WTC11 (cell line): ENCODE data around the gene MRPL14. TPM values are rescaled to one million over a fixed set of nuclear protein-coding genes. Genes with fewer than 3 reads are reported as not detected.

Source experiments
- ATAC-seq: fragments of 200-7000 bp; cut with Tn5 transposase; 2 replicates; pipeline ENCODE4 v1.10.0; 2021; ENCODE audit warnings: mild to moderate bottlenecking, moderate library complexity
- CTCF ChIA-PET: fragments of 300-600 bp; sonication (Branson Sonifier 250); formaldehyde crosslinking; loops from one replicate; lab custom pipeline; 2021; ENCODE audit warnings: antibody characterized with exemption; lab: Charles Lee
- POLR2A ChIA-PET: fragments of 350-600 bp; sonication (Branson Sonifier 250); formaldehyde crosslinking; loops from one replicate; lab custom pipeline; 2021; ENCODE audit warnings: antibody characterized with exemption; lab: Charles Lee
- DNase-seq: peaks from one replicate; pipeline ENCODE4 v3.0.0; 2021; ENCODE audit warnings: low spot score
- H3K27ac Mint-ChIP-seq: 2 replicates; pipeline ENCODE4 v1.8.0; 2021; ENCODE audit warnings: mixed read lengths
- H3K27me3 Mint-ChIP-seq: 2 replicates; pipeline ENCODE4 v1.8.0; 2021; ENCODE audit warnings: low read depth, mild to moderate bottlenecking, moderate library complexity, mixed read lengths
- H3K36me3 Mint-ChIP-seq: 2 replicates; pipeline ENCODE4 v1.8.0; 2021; ENCODE audit warnings: mixed read lengths
- H3K4me1 Mint-ChIP-seq: 2 replicates; pipeline ENCODE4 v1.8.0; 2022; ENCODE audit warnings: mixed read lengths
- H3K4me3 Mint-ChIP-seq: 2 replicates; pipeline ENCODE4 v1.8.0; 2021; ENCODE audit warnings: mild to moderate bottlenecking, moderate library complexity, mixed read lengths
- H3K9me3 Mint-ChIP-seq: 2 replicates; pipeline ENCODE4 v1.8.0; 2021; ENCODE audit warnings: mixed read lengths
- EMX1 ChIP-seq: fragments of 250-450 bp; sonication (Bioruptor Pico); IDR thresholded peaks from 2 replicates; pipeline ENCODE4 v1.8.0; 2021; ENCODE audit warnings: mild to moderate bottlenecking
- JUN ChIP-seq: sonication (generic); formaldehyde crosslinking; IDR thresholded peaks from 2 replicates; pipeline ENCODE4 v1.8.0; 2023; ENCODE audit warnings: mild to moderate bottlenecking, missing genetic modification reagents
- KAT7 ChIP-seq: sonication (generic); formaldehyde crosslinking; IDR thresholded peaks from 2 replicates; pipeline ENCODE4 v1.8.1; 2023; ENCODE audit warnings: missing genetic modification reagents, mild to moderate bottlenecking, borderline replicate concordance
- MXD4 ChIP-seq: fragments of 250-450 bp; sonication (Bioruptor Pico); IDR thresholded peaks from 2 replicates; pipeline ENCODE4 v1.8.0; 2021; ENCODE audit warnings: mild to moderate bottlenecking, moderate library complexity, borderline replicate concordance
- NFE2L1 ChIP-seq: sonication (generic); formaldehyde crosslinking; IDR thresholded peaks from 2 replicates; pipeline ENCODE4 v1.8.1; 2023; ENCODE audit warnings: missing genetic modification reagents
- OVOL2 ChIP-seq: fragments of 250-450 bp; sonication (Bioruptor Pico); IDR thresholded peaks from 2 replicates; pipeline ENCODE4 v1.9.0; 2021; ENCODE audit warnings: mild to moderate bottlenecking, borderline replicate concordance
- PRRX2 ChIP-seq: fragments of 250-450 bp; sonication (Bioruptor Pico); IDR thresholded peaks from 2 replicates; pipeline ENCODE4 v1.8.0; 2021; ENCODE audit warnings: mild to moderate bottlenecking
- ZNF219 ChIP-seq: sonication (generic); formaldehyde crosslinking; IDR thresholded peaks from 2 replicates; pipeline ENCODE4 v1.8.0; 2023; ENCODE audit warnings: missing genetic modification reagents, mild to moderate bottlenecking, borderline replicate concordance
- ZNF396 ChIP-seq: fragments of 250-450 bp; sonication (Bioruptor Pico); IDR thresholded peaks from 2 replicates; pipeline ENCODE4 v1.8.0; 2021; ENCODE audit warnings: mild to moderate bottlenecking, moderate library complexity, borderline replicate concordance
- ZNF416 ChIP-seq: fragments of 250-450 bp; sonication (Bioruptor Pico); IDR thresholded peaks from 2 replicates; pipeline ENCODE4 v1.9.0; 2021; ENCODE audit warnings: mild to moderate bottlenecking, inconsistent platforms
- ZNF671 ChIP-seq: fragments of 250-450 bp; sonication (Bioruptor Pico); IDR thresholded peaks from 2 replicates; pipeline ENCODE4 v1.8.0; 2021; ENCODE audit warnings: mild to moderate bottlenecking
- total RNA-seq: library from RNA; stranded (reverse); gene quantifications from 3 replicates; pipeline ENCODE4 v1.2.3, GENCODE V29; 2021
- TF ChIP-seq, protein P1 (sequence below): sonication (generic); formaldehyde crosslinking; IDR thresholded peaks from 2 replicates; pipeline ENCODE4 v1.8.0; 2023; ENCODE audit warnings: mild to moderate bottlenecking, missing genetic modification reagents
- TF ChIP-seq, protein P2 (sequence below): sonication (generic); formaldehyde crosslinking; IDR thresholded peaks from 2 replicates; pipeline ENCODE4 v1.8.0; 2022; ENCODE audit warnings: mild to moderate bottlenecking, missing genetic modification reagents
- TF ChIP-seq, protein P3 (sequence below): fragments of 200-600 bp; IDR thresholded peaks from 2 replicates; pipeline ENCODE4 v1.8.0; 2022; ENCODE audit warnings: antibody characterized with exemption
- TF ChIP-seq, protein P4 (sequence below): sonication (generic); formaldehyde crosslinking; conservative IDR thresholded peaks from 2 replicates; pipeline ENCODE4 v1.8.1; 2022; ENCODE audit warnings: mild to moderate bottlenecking, missing genetic modification reagents
- TF ChIP-seq, protein P5 (sequence below): sonication (generic); formaldehyde crosslinking; IDR thresholded peaks from 2 replicates; pipeline ENCODE4 v1.8.1; 2022; ENCODE audit warnings: missing genetic modification reagents, borderline replicate concordance
- TF ChIP-seq, protein P6 (sequence below): fragments of 250-450 bp; sonication (Bioruptor Pico); IDR thresholded peaks from 2 replicates; pipeline ENCODE4 v1.9.0; 2021; ENCODE audit warnings: moderate library complexity, mild to moderate bottlenecking, inconsistent platforms, borderline replicate concordance

The MRPL14 gene
- total RNA-seq, 1 experiment from 2014 or later: 74.2 TPM

DNA sequence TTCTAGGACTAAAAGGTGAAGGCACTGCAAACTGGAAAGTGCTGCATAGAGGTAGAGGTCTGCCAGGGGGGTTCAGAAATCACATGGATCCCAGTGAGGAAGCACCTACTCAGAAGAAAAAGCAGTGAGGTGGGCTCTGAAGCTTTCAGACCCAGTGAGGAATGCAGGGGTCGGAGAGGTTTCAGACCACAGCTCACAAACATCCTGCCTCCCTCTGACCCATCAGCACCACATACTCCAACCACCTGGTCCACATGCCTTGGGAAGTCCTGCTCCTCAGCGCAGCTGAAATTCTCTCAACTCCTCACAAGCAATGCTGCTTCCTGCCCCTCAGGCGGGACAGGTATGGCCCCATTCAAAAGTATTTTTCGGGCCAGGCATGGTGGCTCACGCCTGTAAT, 20.2 kb downstream of the MRPL14 start (continued):
- TF ChIP-seq, protein P1, sequence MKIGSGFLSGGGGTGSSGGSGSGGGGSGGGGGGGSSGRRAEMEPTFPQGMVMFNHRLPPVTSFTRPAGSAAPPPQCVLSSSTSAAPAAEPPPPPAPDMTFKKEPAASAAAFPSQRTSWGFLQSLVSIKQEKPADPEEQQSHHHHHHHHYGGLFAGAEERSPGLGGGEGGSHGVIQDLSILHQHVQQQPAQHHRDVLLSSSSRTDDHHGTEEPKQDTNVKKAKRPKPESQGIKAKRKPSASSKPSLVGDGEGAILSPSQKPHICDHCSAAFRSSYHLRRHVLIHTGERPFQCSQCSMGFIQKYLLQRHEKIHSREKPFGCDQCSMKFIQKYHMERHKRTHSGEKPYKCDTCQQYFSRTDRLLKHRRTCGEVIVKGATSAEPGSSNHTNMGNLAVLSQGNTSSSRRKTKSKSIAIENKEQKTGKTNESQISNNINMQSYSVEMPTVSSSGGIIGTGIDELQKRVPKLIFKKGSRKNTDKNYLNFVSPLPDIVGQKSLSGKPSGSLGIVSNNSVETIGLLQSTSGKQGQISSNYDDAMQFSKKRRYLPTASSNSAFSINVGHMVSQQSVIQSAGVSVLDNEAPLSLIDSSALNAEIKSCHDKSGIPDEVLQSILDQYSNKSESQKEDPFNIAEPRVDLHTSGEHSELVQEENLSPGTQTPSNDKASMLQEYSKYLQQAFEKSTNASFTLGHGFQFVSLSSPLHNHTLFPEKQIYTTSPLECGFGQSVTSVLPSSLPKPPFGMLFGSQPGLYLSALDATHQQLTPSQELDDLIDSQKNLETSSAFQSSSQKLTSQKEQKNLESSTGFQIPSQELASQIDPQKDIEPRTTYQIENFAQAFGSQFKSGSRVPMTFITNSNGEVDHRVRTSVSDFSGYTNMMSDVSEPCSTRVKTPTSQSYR (CRISPR knock-in tag): no peak

DNA sequence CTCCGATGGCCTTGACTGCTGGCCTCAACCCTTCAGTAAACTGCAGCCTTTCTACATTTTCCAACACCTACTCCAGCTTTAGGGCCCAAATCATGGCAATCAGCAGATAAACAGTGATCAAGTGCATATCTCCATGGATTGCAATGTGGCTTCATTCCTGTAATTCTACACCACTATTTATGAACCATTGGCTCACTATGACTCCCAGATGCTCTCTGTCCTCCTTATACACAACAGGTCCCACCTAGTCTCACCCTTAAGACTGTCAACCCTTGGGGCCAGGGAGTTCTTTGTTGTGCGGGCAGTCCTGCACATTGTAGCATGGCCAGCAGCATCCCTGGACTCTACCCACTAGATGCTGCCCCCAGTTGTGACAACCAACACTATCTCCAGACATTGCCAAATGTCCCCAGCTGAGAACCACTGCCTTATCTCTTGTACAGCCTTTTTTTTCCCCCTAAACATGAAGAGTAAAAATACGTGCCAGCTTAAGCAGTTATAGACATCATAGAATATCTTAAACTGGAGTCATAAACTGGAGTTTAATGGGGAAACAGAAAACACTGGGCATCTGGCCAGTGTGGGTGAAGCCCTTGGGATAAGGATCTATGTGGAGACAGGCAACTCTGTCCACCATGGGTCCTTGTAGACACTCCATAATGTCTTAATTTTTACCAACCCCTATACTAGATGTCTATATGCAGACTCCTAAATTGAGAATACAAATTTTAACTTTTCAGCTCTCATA, 21.1 kb downstream of the MRPL14 start:
- POLR2A ChIA-PET: no interaction called here
- ATAC-seq (no peak), DNase-seq (no peak)
- Mint-ChIP-seq H3K27ac (peak overlapping the region; percentile 26; the same call in 1 of the 2 replicates), H3K27me3 (no peaks in the 10 kb centered on the region), H3K9me3 (no peaks in the 10 kb centered on the region), H3K4me1 (peaks cover 8% of the 10 kb centered on the region; the same call in 1 of the 2 replicates), H3K4me3 (no peak overlapping the region), H3K36me3 (peaks cover 58% of the 10 kb centered on the region)
- CTCF ChIA-PET: interaction anchor here (0.6 kb wide), 1 partner anchor 27 kb away, joined by 3 read pairs; no protein-coding TSS in a partner anchor
- TF ChIP-seq ZNF671 (CRISPR knock-in tag): no peak
- TF ChIP-seq KAT7: no peak
- TF ChIP-seq, protein P2, sequence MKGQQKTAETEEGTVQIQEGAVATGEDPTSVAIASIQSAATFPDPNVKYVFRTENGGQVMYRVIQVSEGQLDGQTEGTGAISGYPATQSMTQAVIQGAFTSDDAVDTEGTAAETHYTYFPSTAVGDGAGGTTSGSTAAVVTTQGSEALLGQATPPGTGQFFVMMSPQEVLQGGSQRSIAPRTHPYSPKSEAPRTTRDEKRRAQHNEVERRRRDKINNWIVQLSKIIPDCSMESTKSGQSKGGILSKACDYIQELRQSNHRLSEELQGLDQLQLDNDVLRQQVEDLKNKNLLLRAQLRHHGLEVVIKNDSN (CRISPR knock-in tag): no peak
- TF ChIP-seq NFE2L1 (CRISPR knock-in tag): no peak
- TF ChIP-seq, protein P1 (CRISPR knock-in tag): no peak

DNA sequence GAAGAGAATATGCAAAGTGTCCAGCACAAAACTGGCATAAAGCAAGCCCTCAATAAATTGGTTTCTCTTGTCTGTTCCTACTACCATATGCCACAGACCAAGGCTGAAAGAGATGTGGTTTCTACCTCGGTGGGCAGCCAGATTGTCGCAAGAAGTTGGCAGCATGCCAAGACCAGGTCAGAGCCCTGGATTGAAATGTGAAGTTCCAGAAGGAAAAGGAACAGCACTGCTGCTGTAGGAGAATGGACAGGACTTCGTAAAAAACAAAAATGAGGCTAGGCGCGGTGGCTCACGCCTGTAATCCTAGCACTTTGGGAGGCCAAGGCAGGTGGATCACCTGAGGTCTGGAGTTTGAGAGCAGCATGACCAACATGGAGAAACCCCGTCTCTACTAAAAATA, 22.1 kb downstream of the MRPL14 start:
- H3K27ac Mint-ChIP-seq: no peak overlapping the region
- no peaks in the 10 kb centered on the region for H3K27me3 Mint-ChIP-seq
- POLR2A ChIA-PET: no interaction called here
- TF ChIP-seq EMX1 (CRISPR knock-in tag) (no peak), ZNF219 (no peak), MXD4 (CRISPR knock-in tag) (no peak), ZNF396 (CRISPR knock-in tag) (no peak), ZNF416 (no peak), OVOL2 (no peak), JUN (CRISPR knock-in tag) (no peak), PRRX2 (CRISPR knock-in tag) (no peak), KAT7 (no peak)
- TF ChIP-seq, protein P3, sequence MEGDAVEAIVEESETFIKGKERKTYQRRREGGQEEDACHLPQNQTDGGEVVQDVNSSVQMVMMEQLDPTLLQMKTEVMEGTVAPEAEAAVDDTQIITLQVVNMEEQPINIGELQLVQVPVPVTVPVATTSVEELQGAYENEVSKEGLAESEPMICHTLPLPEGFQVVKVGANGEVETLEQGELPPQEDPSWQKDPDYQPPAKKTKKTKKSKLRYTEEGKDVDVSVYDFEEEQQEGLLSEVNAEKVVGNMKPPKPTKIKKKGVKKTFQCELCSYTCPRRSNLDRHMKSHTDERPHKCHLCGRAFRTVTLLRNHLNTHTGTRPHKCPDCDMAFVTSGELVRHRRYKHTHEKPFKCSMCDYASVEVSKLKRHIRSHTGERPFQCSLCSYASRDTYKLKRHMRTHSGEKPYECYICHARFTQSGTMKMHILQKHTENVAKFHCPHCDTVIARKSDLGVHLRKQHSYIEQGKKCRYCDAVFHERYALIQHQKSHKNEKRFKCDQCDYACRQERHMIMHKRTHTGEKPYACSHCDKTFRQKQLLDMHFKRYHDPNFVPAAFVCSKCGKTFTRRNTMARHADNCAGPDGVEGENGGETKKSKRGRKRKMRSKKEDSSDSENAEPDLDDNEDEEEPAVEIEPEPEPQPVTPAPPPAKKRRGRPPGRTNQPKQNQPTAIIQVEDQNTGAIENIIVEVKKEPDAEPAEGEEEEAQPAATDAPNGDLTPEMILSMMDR: no peak
- TF ChIP-seq, protein P4, sequence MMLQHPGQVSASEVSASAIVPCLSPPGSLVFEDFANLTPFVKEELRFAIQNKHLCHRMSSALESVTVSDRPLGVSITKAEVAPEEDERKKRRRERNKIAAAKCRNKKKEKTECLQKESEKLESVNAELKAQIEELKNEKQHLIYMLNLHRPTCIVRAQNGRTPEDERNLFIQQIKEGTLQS (CRISPR knock-in tag): no peak
- TF ChIP-seq, protein P5, sequence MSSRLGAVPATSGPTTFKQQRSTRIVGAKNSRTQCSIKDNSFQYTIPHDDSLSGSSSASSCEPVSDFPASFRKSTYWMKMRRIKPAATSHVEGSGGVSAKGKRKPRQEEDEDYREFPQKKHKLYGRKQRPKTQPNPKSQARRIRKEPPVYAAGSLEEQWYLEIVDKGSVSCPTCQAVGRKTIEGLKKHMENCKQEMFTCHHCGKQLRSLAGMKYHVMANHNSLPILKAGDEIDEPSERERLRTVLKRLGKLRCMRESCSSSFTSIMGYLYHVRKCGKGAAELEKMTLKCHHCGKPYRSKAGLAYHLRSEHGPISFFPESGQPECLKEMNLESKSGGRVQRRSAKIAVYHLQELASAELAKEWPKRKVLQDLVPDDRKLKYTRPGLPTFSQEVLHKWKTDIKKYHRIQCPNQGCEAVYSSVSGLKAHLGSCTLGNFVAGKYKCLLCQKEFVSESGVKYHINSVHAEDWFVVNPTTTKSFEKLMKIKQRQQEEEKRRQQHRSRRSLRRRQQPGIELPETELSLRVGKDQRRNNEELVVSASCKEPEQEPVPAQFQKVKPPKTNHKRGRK (CRISPR knock-in tag): no peak
- TF ChIP-seq, protein P6, sequence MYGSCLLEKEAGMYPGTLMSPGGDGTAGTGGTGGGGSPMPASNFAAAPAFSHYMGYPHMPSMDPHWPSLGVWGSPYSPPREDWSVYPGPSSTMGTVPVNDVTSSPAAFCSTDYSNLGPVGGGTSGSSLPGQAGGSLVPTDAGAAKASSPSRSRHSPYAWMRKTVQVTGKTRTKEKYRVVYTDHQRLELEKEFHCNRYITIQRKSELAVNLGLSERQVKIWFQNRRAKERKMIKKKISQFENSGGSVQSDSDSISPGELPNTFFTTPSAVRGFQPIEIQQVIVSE: no peak

More for the DNA sequence above, 22.1 kb downstream of the MRPL14 start:
- Mint-ChIP-seq H3K36me3 (peaks cover 49% of the 10 kb centered on the region), H3K4me1 (peaks cover 8% of the 10 kb centered on the region; the same call in 1 of the 2 replicates), H3K4me3 (no peak overlapping the region), H3K9me3 (no peaks in the 10 kb centered on the region)
- DNase-seq: no peak
- CTCF ChIA-PET: no interaction called here
- ATAC-seq: no peak
